B cell (primary cell): ENCODE data around the gene ETV6. TPM values are rescaled to one million over a fixed set of nuclear protein-coding genes. Genes with fewer than 3 reads are reported as not detected.

ENCODE experiments used
- ATAC-seq: fragments of 200-7000 bp; cut with Tn5 transposase; one replicate; pipeline ENCODE4 v1.10.0; 2021; ENCODE audit warnings: low read depth, mild to moderate bottlenecking, moderate number of reproducible peaks, moderate library complexity
- CTCF ChIA-PET: fragments of 350-600 bp; sonication (Branson Sonifier 250); formaldehyde crosslinking; loops from one replicate; lab custom pipeline; 2021; ENCODE audit warnings: antibody characterized with exemption, inconsistent platforms; lab: Charles Lee
- POLR2A ChIA-PET: fragments of 350-600 bp; sonication (Branson Sonifier 250); formaldehyde crosslinking; loops from one replicate; lab custom pipeline; 2021; ENCODE audit warnings: antibody characterized with exemption; lab: Charles Lee
- DNase-seq: peaks from one replicate; pipeline ENCODE4 v3.0.0; 2013
- H2AFZ ChIP-seq: 2 replicates; pipeline ENCODE4 v1.6.1; 2012; ENCODE audit warnings: mild to moderate bottlenecking, low read depth, low read length; ENCODE audit not compliant: insufficient read depth, poor library complexity, severe bottlenecking
- H3K27ac ChIP-seq, 2 donors: 1 replicate in 1 of 2; 2 replicates in 1 of 2; pipeline ENCODE4 v1.5.1; 2012 to 2013; ENCODE audit warnings: low read length in 2 of 2, mild to moderate bottlenecking in 2 of 2, moderate library complexity in 1 of 2
- H3K27me3 ChIP-seq, 4 experiments: fragments of 200-600 bp in 1 of 4; sonication (generic) in 1 of 4; replicated peaks in 1 of 4; 1 replicate in 2 of 4; 2 replicates in 2 of 4; pipeline versions ENCODE4 v1.6.1 to v1.7.0; 2013 to 2016; ENCODE audit warnings: low read length in 3 of 4, mild to moderate bottlenecking in 2 of 4, mixed read lengths in 1 of 4, moderate library complexity in 1 of 4; ENCODE audit not compliant: insufficient read depth in 4 of 4, control insufficient read depth in 3 of 4; ENCODE audit errors: control extremely low read depth in 1 of 4
- H3K36me3 ChIP-seq, 2 experiments: replicated peaks in 1 of 2; 1 replicate in 1 of 2; 2 replicates in 1 of 2; pipeline versions ENCODE4 v1.6.1 to v1.7.1; 2013; ENCODE audit warnings: low read length in 1 of 2; ENCODE audit not compliant: insufficient read depth in 2 of 2, control insufficient read depth in 1 of 2; ENCODE audit errors: control extremely low read depth in 1 of 2, extremely low read depth in 1 of 2
- H3K4me1 ChIP-seq, 2 donors: fragments of 200-600 bp in 1 of 2; sonication (generic) in 1 of 2; 1 replicate in 1 of 2; 2 replicates in 1 of 2; pipeline versions ENCODE4 v1.5.1 to v1.6.1; 2013 to 2017; ENCODE audit warnings: low read length in 2 of 2; ENCODE audit not compliant: control insufficient read depth in 2 of 2, insufficient read depth in 2 of 2
- H3K4me2 ChIP-seq: replicated peaks from 2 replicates; pipeline ENCODE3; 2012; ENCODE audit warnings: mild to moderate bottlenecking, low read depth, low read length; ENCODE audit not compliant: poor library complexity, severe bottlenecking
- H3K4me3 ChIP-seq, 5 experiments: fragments of 200-600 bp in 1 of 5; sonication (generic) in 1 of 5; 1 replicate in 3 of 5; 2 replicates in 2 of 5; pipeline versions ENCODE4 v1.5.1 to v1.7.0; 2011 to 2016; ENCODE audit warnings: low read length in 4 of 5, mild to moderate bottlenecking in 4 of 5, low read depth in 2 of 5, control low read depth in 1 of 5, moderate library complexity in 1 of 5; ENCODE audit not compliant: insufficient read depth in 1 of 5; ENCODE audit errors: control extremely low read depth in 1 of 5, extremely low read depth in 1 of 5
- H3K79me2 ChIP-seq: fragments of 200-600 bp; sonication (generic); one replicate; pipeline ENCODE4 v1.6.0; 2016; ENCODE audit warnings: low read length; ENCODE audit not compliant: control insufficient read depth, insufficient read depth
- H3K9ac ChIP-seq: fragments of 200-600 bp; sonication (generic); 2 replicates; pipeline ENCODE4 v1.6.1; 2017; ENCODE audit warnings: mild to moderate bottlenecking, low read length, moderate library complexity
- H3K9me3 ChIP-seq, 3 donors: one replicate each; pipeline versions ENCODE4 v1.6.1 to v1.7.1; 2013; ENCODE audit warnings: low read length in 2 of 3; ENCODE audit not compliant: control insufficient read depth in 2 of 3, insufficient read depth in 1 of 3; ENCODE audit errors: control extremely low read depth in 1 of 3
- H4K20me1 ChIP-seq: 2 replicates; pipeline ENCODE4 v1.6.0; 2012; ENCODE audit warnings: mild to moderate bottlenecking, low read length; ENCODE audit not compliant: insufficient read depth, control insufficient read depth, poor library complexity, severe bottlenecking
- H3K27ac Mint-ChIP-seq: one replicate; pipeline ENCODE4 v1.8.0; 2021; ENCODE audit warnings: mixed read lengths
- H3K27me3 Mint-ChIP-seq: one replicate; pipeline ENCODE4 v1.8.0; 2021; ENCODE audit warnings: mixed read lengths
- H3K4me1 Mint-ChIP-seq: one replicate; pipeline ENCODE4 v1.8.0; 2021; ENCODE audit warnings: mixed read lengths
- H3K4me3 Mint-ChIP-seq: one replicate; pipeline ENCODE4 v1.8.0; 2021; ENCODE audit warnings: mixed read lengths
- H3K9me3 Mint-ChIP-seq: one replicate; pipeline ENCODE4 v1.8.0; 2022; ENCODE audit warnings: mixed read lengths; ENCODE audit not compliant: insufficient read depth
- EZH2 ChIP-seq: IDR thresholded peaks from 2 replicates; pipeline ENCODE4 v1.6.1; 2012; ENCODE audit warnings: borderline replicate concordance, low read depth, mild to moderate bottlenecking, moderate library complexity, low read length; ENCODE audit not compliant: insufficient read depth, poor library complexity, severe bottlenecking
- WGBS: methylation state at CpG from one replicate; pipeline ENCODE4 v1.1.5; 2013; ENCODE audit warnings: missing lambda C conversion rate; ENCODE audit not compliant: insufficient coverage; 5-methylcytosine and 5-hydroxymethylcytosine counted together
- intact Hi-C: fragments of 100-400 bp; cut with micrococcal nuclease; formaldehyde crosslinking; loops from one replicate; pipeline ENCODE4 v1.10.0; 2022
- polyA plus RNA-seq: library from polyadenylated mRNA; depleted of rRNA; stranded (reverse); fragments of >200 nt; gene quantifications from 2 replicates; pipeline ENCODE4 v1.2.3, GENCODE V29; 2012
- total RNA-seq, 2 donors: library from RNA; stranded (reverse); fragments of 120-200 nt in 1 of 2; gene quantifications; 1 replicate in 1 of 2; 2 replicates in 1 of 2; pipeline versions ENCODE4 v1.2.3 to v1.2.4, GENCODE V29; 2013 to 2022
- TF ChIP-seq, protein P1 (sequence below): fragments of 200-600 bp; IDR thresholded peaks from one replicate; pipeline ENCODE4 v1.8.0; 2022; ENCODE audit warnings: antibody characterized with exemption, mild to moderate bottlenecking

Gene ETV6
- total and polyA plus RNA-seq, 2 donors (not counting 1 experiment from before 2014, with no cell fraction given): 17.4 to 123 TPM

DNA sequence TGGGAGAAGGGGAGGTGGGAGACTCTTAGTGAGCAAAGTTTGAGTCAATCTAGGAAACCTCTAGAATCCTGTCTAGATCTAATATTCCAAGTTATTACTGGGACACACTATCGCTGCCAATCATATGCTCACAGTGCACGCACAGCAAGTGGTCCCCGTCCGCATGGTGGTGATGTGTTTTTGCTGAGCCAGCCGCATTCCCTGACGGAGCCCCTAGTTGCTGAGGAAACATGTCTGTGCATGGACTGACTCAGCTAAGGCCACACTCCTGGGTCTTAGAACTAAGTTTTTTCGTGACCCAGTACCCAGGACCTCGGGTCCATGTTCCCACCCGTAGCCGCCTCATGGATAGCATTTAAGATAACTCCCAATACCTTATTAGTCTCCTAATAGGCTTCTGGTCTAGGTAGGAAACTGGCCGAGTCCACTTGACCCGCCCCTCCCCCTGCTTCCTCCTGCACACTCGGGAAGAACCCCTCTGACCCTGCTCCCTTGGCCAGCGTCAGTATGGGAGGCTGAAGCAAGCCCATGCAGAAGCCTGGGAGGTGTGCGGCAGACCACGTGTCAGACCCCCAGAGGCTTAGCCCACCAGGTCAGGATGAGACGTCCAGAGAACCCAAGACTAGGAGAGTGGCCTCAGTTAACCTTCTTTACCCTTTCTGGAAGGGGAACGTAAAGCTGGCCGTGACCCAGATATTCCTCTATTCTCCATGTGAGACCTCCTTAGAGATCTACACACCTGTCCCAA, 200.5 kb downstream of the ETV6 start:
- H3K27me3 ChIP-seq: no peaks in the 10 kb centered on the region
- intact Hi-C loops: no loop called here
- POLR2A ChIA-PET: no interaction called here
- no peak overlapping the region for H3K4me3 ChIP-seq
- no peak overlapping the region for H3K27ac Mint-ChIP-seq
- CTCF ChIA-PET: interaction anchor here (1.5 kb wide), 1 partner anchor 183 kb away, joined by 3 read pairs; no protein-coding TSS in a partner anchor
- H4K20me1 ChIP-seq: no peaks in the 10 kb centered on the region
- WGBS: 96% methylated on average over 14 of the region's 19 CpGs
- no peak for ATAC-seq
- H3K9me3 Mint-ChIP-seq: no peaks in the 10 kb centered on the region
- no peak overlapping the region for H2AFZ ChIP-seq
- H3K4me1 ChIP-seq: peaks cover 0 to 3% of the 10 kb centered on the region in 2 donors
- DNase-seq: no peak
- H3K9me3 ChIP-seq: no peaks in the 10 kb centered on the region
- H3K79me2 ChIP-seq: no peaks in the 10 kb centered on the region
- H3K36me3 ChIP-seq: peaks cover 7 to 34% of the 10 kb centered on the region in 2 experiments
- TF ChIP-seq, protein P1, sequence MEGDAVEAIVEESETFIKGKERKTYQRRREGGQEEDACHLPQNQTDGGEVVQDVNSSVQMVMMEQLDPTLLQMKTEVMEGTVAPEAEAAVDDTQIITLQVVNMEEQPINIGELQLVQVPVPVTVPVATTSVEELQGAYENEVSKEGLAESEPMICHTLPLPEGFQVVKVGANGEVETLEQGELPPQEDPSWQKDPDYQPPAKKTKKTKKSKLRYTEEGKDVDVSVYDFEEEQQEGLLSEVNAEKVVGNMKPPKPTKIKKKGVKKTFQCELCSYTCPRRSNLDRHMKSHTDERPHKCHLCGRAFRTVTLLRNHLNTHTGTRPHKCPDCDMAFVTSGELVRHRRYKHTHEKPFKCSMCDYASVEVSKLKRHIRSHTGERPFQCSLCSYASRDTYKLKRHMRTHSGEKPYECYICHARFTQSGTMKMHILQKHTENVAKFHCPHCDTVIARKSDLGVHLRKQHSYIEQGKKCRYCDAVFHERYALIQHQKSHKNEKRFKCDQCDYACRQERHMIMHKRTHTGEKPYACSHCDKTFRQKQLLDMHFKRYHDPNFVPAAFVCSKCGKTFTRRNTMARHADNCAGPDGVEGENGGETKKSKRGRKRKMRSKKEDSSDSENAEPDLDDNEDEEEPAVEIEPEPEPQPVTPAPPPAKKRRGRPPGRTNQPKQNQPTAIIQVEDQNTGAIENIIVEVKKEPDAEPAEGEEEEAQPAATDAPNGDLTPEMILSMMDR: no peak
- no peak for TF ChIP-seq EZH2
- H3K4me2 ChIP-seq: no peak overlapping the region
- no peak overlapping the region for H3K27ac ChIP-seq
- no peaks in the 10 kb centered on the region for H3K27me3 Mint-ChIP-seq
- no peak overlapping the region for H3K9ac ChIP-seq
- no peak overlapping the region for H3K4me3 Mint-ChIP-seq
- H3K4me1 Mint-ChIP-seq: peaks cover 8% of the 10 kb centered on the region

DNA sequence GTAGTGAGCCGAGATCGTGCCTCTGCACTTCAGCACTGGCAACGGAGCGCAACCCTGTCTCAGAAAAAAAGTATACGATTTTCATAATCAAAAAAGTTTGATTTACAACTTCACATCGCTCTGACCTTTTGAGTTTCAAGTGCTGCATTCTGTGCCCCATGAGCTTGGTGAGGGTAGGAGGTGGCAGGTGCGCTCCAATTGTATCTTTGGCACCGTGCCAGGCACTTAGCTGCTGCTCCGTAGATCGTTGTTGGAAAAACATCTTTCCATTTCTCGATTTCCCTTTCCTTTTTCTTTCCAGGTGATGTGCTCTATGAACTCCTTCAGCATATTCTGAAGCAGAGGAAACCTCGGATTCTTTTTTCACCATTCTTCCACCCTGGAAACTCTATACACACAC, 203.7 kb downstream of the ETV6 start:
- no peaks in the 10 kb centered on the region for H3K27me3 Mint-ChIP-seq
- no peak for ATAC-seq
- WGBS: 83% methylated on average over 5 of the region's 12 CpGs
- Histone ChIP-seq H2AFZ (no peak overlapping the region), H3K27me3 (no peaks in the 10 kb centered on the region), H4K20me1 (no peaks in the 10 kb centered on the region), H3K36me3 (peaks cover 5 to 47% of the 10 kb centered on the region in 2 experiments), H3K27ac (no peak overlapping the region), H3K79me2 (no peaks in the 10 kb centered on the region), H3K4me2 (no peak overlapping the region), H3K9me3 (no peaks in the 10 kb centered on the region), H3K4me1 (peaks cover 10 to 18% of the 10 kb centered on the region in 2 donors), H3K4me3 (no peak overlapping the region), H3K9ac (no peak overlapping the region)
- H3K9me3 Mint-ChIP-seq: no peaks in the 10 kb centered on the region
- ChIA-PET POLR2A (no interaction called here), CTCF (no interaction called here)
- intact Hi-C loops: no loop called here
- peaks cover 25% of the 10 kb centered on the region for H3K4me1 Mint-ChIP-seq
- no peak overlapping the region for H3K27ac Mint-ChIP-seq
- H3K4me3 Mint-ChIP-seq: no peak overlapping the region
- TF ChIP-seq, protein P1: no peak
- TF ChIP-seq EZH2: no peak
- DNase-seq: no peak
